Astrocyte (in vitro differentiated cells and primary cell): ENCODE data around the gene HGFAC. TPM values are rescaled to one million over a fixed set of nuclear protein-coding genes. Genes with fewer than 3 reads are reported as not detected.
"Not testable (repeated sequence)": the region's sequence is repeated elsewhere in the genome, so short reads cannot be mapped to it uniquely, and the experiment has no call there.

Experiments used
- DNase-seq: peaks from one replicate; pipeline ENCODE4 v3.0.0-alpha.2; 2010; ENCODE audit warnings: low read depth
- FAIRE-seq: peaks from 2 replicates; lab custom pipeline; 2011; peaks lifted over from hg19 to GRCh38; lab: Jason Lieb, UNC
- H2AFZ ChIP-seq: 2 replicates; pipeline ENCODE4 v1.6.0; 2012; ENCODE audit warnings: low read depth, low read length, inconsistent platforms
- H3K27ac ChIP-seq: 2 replicates; pipeline ENCODE4 v1.5.1; 2011; ENCODE audit warnings: low read depth, low read length, inconsistent platforms
- H3K27me3 ChIP-seq: 2 replicates; pipeline ENCODE4 v1.6.0; 2011; ENCODE audit warnings: low read length, inconsistent platforms; ENCODE audit not compliant: insufficient read depth
- H3K36me3 ChIP-seq: 2 replicates; pipeline ENCODE4 v1.5.1; 2011; ENCODE audit warnings: low read length, inconsistent platforms; ENCODE audit not compliant: insufficient read depth
- H3K4me1 ChIP-seq: 2 replicates; pipeline ENCODE4 v1.5.1; 2011; ENCODE audit warnings: low read length, inconsistent platforms; ENCODE audit not compliant: insufficient read depth
- H3K4me2 ChIP-seq: 2 replicates; pipeline ENCODE4 v1.6.0; 2012; ENCODE audit warnings: low read length, inconsistent platforms
- H3K4me3 ChIP-seq: 2 replicates; pipeline ENCODE4 v1.5.1; 2011; ENCODE audit warnings: low read depth, mild to moderate bottlenecking, low read length, inconsistent platforms; ENCODE audit not compliant: insufficient read depth
- H3K79me2 ChIP-seq: 2 replicates; pipeline ENCODE4 v1.6.0; 2012; ENCODE audit warnings: mild to moderate bottlenecking, low read length, inconsistent platforms; ENCODE audit not compliant: insufficient read depth
- H3K9ac ChIP-seq: 2 replicates; pipeline ENCODE4 v1.6.0; 2012; ENCODE audit warnings: mild to moderate bottlenecking, low read length, inconsistent platforms
- H3K9me3 ChIP-seq: 2 replicates; pipeline ENCODE4 v1.5.1; 2012; ENCODE audit warnings: low read depth, mild to moderate bottlenecking, low read length, inconsistent platforms; ENCODE audit not compliant: insufficient read depth
- H4K20me1 ChIP-seq: 2 replicates; pipeline ENCODE4 v1.6.0; 2012; ENCODE audit warnings: low read length, inconsistent platforms; ENCODE audit not compliant: insufficient read depth
- H3K27ac Mint-ChIP-seq: one replicate; pipeline ENCODE4 v1.8.0; 2021; ENCODE audit warnings: mild to moderate bottlenecking, mixed read lengths; ENCODE audit not compliant: unreplicated experiment
- H3K27me3 Mint-ChIP-seq: one replicate; pipeline ENCODE4 v1.8.0; 2021; ENCODE audit warnings: low read depth, mixed read lengths; ENCODE audit not compliant: unreplicated experiment
- H3K36me3 Mint-ChIP-seq: one replicate; pipeline ENCODE4 v1.8.0; 2021; ENCODE audit warnings: low read depth, mixed read lengths; ENCODE audit not compliant: unreplicated experiment
- H3K4me1 Mint-ChIP-seq: one replicate; pipeline ENCODE4 v1.8.0; 2021; ENCODE audit warnings: low read depth, mixed read lengths; ENCODE audit not compliant: unreplicated experiment
- H3K4me3 Mint-ChIP-seq: one replicate; pipeline ENCODE4 v1.8.0; 2021; ENCODE audit warnings: mild to moderate bottlenecking, moderate library complexity, mixed read lengths; ENCODE audit not compliant: unreplicated experiment
- H3K9me3 Mint-ChIP-seq: one replicate; pipeline ENCODE4 v1.8.0; 2021; ENCODE audit warnings: mild to moderate bottlenecking, mixed read lengths; ENCODE audit not compliant: unreplicated experiment
- CTCF ChIP-seq: IDR thresholded peaks from 2 replicates; pipeline ENCODE4 v1.5.1; 2011; ENCODE audit warnings: low read depth, mild to moderate bottlenecking, inconsistent platforms, low read length, moderate library complexity; ENCODE audit not compliant: insufficient read depth
- EZH2 ChIP-seq: IDR thresholded peaks from 2 replicates; pipeline ENCODE4 v1.6.1; 2012; ENCODE audit warnings: mild to moderate bottlenecking, low read length, inconsistent platforms; ENCODE audit not compliant: insufficient read depth
- total RNA-seq: library from RNA; stranded (reverse); gene quantifications from 2 replicates; pipeline ENCODE4 v1.2.1, GENCODE V29; 2021

The HGFAC gene
- total RNA-seq, 1 donor from 2014 or later: 0.52 TPM

- H3K4me3 ChIP-seq: no peak overlapping the region
- Mint-ChIP-seq H3K9me3 (peaks cover 4% of the 10 kb centered on the region), H3K27me3 (no peaks in the 10 kb centered on the region), H3K4me3 (no peak overlapping the region), H3K4me1 (no peaks in the 10 kb centered on the region), H3K36me3 (peaks cover 13% of the 10 kb centered on the region), H3K27ac (no peak overlapping the region)
- H3K9me3 ChIP-seq: peaks cover 7% of the 10 kb centered on the region
- H2AFZ ChIP-seq: no peak overlapping the region
- H3K79me2 ChIP-seq: peaks cover 15% of the 10 kb centered on the region
- H3K27me3 ChIP-seq: no peaks in the 10 kb centered on the region
- H4K20me1 ChIP-seq: peaks cover 64% of the 10 kb centered on the region
- H3K4me1 ChIP-seq: no peaks in the 10 kb centered on the region
- TF ChIP-seq EZH2 (no peak), CTCF (no peak)
- no peak for DNase-seq
- no peak for FAIRE-seq
- no peak overlapping the region for H3K4me2 ChIP-seq
- H3K36me3 ChIP-seq: no peaks in the 10 kb centered on the region
- H3K27ac ChIP-seq: no peak overlapping the region
- H3K9ac ChIP-seq: no peak overlapping the region
Observed at GRCh38 chr4:3408793-3409330, 32.9 kb upstream of the HGFAC start.

GRCh38 chr4:3409571-3410091 is 32.1 kb upstream of the HGFAC start:
- H3K27me3 ChIP-seq: no peaks in the 10 kb centered on the region
- H4K20me1 ChIP-seq: peaks cover 60% of the 10 kb centered on the region
- no peak overlapping the region for H3K27ac ChIP-seq
- Mint-ChIP-seq H3K36me3 (peaks cover 11% of the 10 kb centered on the region), H3K9me3 (no peaks in the 10 kb centered on the region), H3K27me3 (no peaks in the 10 kb centered on the region), H3K27ac (no peak overlapping the region), H3K4me3 (no peak overlapping the region), H3K4me1 (no peaks in the 10 kb centered on the region)
- H3K9ac ChIP-seq: no peak overlapping the region
- peaks cover 1% of the 10 kb centered on the region for H3K9me3 ChIP-seq
- peaks cover 11% of the 10 kb centered on the region for H3K79me2 ChIP-seq
- FAIRE-seq: no peak
- no peaks in the 10 kb centered on the region for H3K4me1 ChIP-seq
- H3K36me3 ChIP-seq: no peaks in the 10 kb centered on the region
- no peak for DNase-seq
- no peak overlapping the region for H3K4me2 ChIP-seq
- H2AFZ ChIP-seq: no peak overlapping the region
- no peak overlapping the region for H3K4me3 ChIP-seq
- no peak for TF ChIP-seq EZH2
- TF ChIP-seq CTCF: no peak

- Histone ChIP-seq H3K27ac (no peak overlapping the region), H3K4me2 (no peak overlapping the region), H3K27me3 (no peaks in the 10 kb centered on the region), H3K36me3 (no peaks in the 10 kb centered on the region), H3K9me3 (no peaks in the 10 kb centered on the region), H3K4me1 (no peaks in the 10 kb centered on the region), H3K79me2 (peaks cover 11% of the 10 kb centered on the region), H3K4me3 (no peak overlapping the region), H4K20me1 (peaks cover 60% of the 10 kb centered on the region), H3K9ac (no peak overlapping the region), H2AFZ (no peak overlapping the region)
- no peaks in the 10 kb centered on the region for H3K9me3 Mint-ChIP-seq
- FAIRE-seq (no peak), DNase-seq (no peak)
- H3K4me3 Mint-ChIP-seq: no peak overlapping the region
- H3K27me3 Mint-ChIP-seq: no peaks in the 10 kb centered on the region
- TF ChIP-seq EZH2: no peak
- no peak for TF ChIP-seq CTCF
- no peak overlapping the region for H3K27ac Mint-ChIP-seq
- no peaks in the 10 kb centered on the region for H3K4me1 Mint-ChIP-seq
- H3K36me3 Mint-ChIP-seq: peaks cover 7% of the 10 kb centered on the region
Observed at GRCh38 chr4:3410401-3411135, 31.2 kb upstream of the HGFAC start.

GRCh38 chr4:3411190-3411589 is 30.6 kb upstream of the HGFAC start:
- not testable (repeated sequence) for H3K4me3 ChIP-seq, H3K27ac ChIP-seq, H3K36me3 ChIP-seq, H3K4me1 Mint-ChIP-seq, H3K27me3 Mint-ChIP-seq, H3K4me1 ChIP-seq, H3K9me3 ChIP-seq, H3K4me2 ChIP-seq, H3K9ac ChIP-seq, DNase-seq, FAIRE-seq, H3K9me3 Mint-ChIP-seq, H3K27me3 ChIP-seq, H3K36me3 Mint-ChIP-seq, H2AFZ ChIP-seq, H3K4me3 Mint-ChIP-seq
- peak overlapping the region; percentile 27 for H3K27ac Mint-ChIP-seq
- Histone ChIP-seq H3K79me2 (peaks cover 11% of the 10 kb centered on the region), H4K20me1 (peaks cover 60% of the 10 kb centered on the region)
